Gastroesophageal sphincter (tissue), 4 donors: Measurements from ENCODE around the gene CCDC117. TPM values are rescaled to one million over a fixed set of nuclear protein-coding genes. Genes with fewer than 3 reads are reported as not detected.

Experiments
- ATAC-seq: fragments of 150-250 bp; one replicate; pipeline ENCODE4 v1.9.1; 2016; ENCODE audit warnings: mild to moderate bottlenecking, moderate library complexity
- H3K27ac ChIP-seq, 4 donors: fragments of 200-600 bp; sonication (generic) in 3 of 4; 1 replicate in 3 of 4; 2 replicates in 1 of 4; pipeline ENCODE4 v1.5.1; 2016 to 2019
- H3K27me3 ChIP-seq: fragments of 200-600 bp; sonication (generic); one replicate; pipeline ENCODE4 v1.5.1; 2019
- H3K36me3 ChIP-seq, 2 donors: fragments of 200-600 bp; sonication (generic); one replicate each; pipeline ENCODE4 v1.5.1; 2019; ENCODE audit warnings: control low read depth in 1 of 2
- H3K4me1 ChIP-seq, 3 donors: fragments of 200-600 bp; sonication (generic); 1 replicate in 2 of 3; 2 replicates in 1 of 3; pipeline ENCODE4 v1.5.1; 2016 to 2019; ENCODE audit warnings: control low read depth in 2 of 3
- H3K4me3 ChIP-seq, 2 donors: fragments of 200-600 bp; sonication (generic); one replicate each; pipeline ENCODE4 v1.5.1; 2019; ENCODE audit warnings: mild to moderate bottlenecking in 1 of 2, moderate library complexity in 1 of 2
- H3K9me3 ChIP-seq, 3 donors: fragments of 200-600 bp; sonication (generic); one replicate each; pipeline ENCODE4 v1.5.1; 2017 to 2019; ENCODE audit warnings: control low read depth in 2 of 3
- CTCF ChIP-seq, 4 experiments: fragments of 200-600 bp in 2 of 4; fragments of 450-650 bp in 2 of 4; sonication (generic) in 1 of 4; IDR thresholded peaks; one replicate each; pipeline ENCODE4 v1.5.1; 2017 to 2019; ENCODE audit warnings: antibody characterized with exemption in 4 of 4, mild to moderate bottlenecking in 2 of 4, moderate library complexity in 2 of 4
- EP300 ChIP-seq: sonication (generic); formaldehyde crosslinking; IDR thresholded peaks from one replicate; pipeline ENCODE4 v1.6.1; 2017; ENCODE audit warnings: antibody characterized with exemption, mild to moderate bottlenecking
- POLR2A ChIP-seq, 2 donors: fragments of 450-650 bp; IDR thresholded peaks; one replicate each; pipeline ENCODE4 v1.6.1; 2017; ENCODE audit warnings: antibody characterized with exemption in 2 of 2, mild to moderate bottlenecking in 2 of 2, moderate library complexity in 1 of 2
- POLR2AphosphoS5 ChIP-seq: sonication (generic); formaldehyde crosslinking; IDR thresholded peaks from one replicate; pipeline ENCODE4 v1.6.1; 2017; ENCODE audit warnings: antibody characterized with exemption
- WGBS, 2 donors: methylation state at CpG; one replicate each; pipeline ENCODE4 v1.1.5; 2018; ENCODE audit warnings: low coverage in 1 of 2; 5-methylcytosine and 5-hydroxymethylcytosine counted together
- total RNA-seq, 4 donors: library from RNA; depleted of rRNA; stranded (reverse); fragments of >200 nt; gene quantifications; one replicate each; pipeline ENCODE4 v1.1.0, GENCODE V29; 2016

The CCDC117 gene
- total RNA-seq, 4 donors from 2014 or later, result 23.2 to 34.2 (median 25.7) TPM

GRCh38 chr22:28791841-28792490, 19.5 kb downstream of the CCDC117 start:
- peaks cover 0 to 80% of the 10 kb centered on the region in 2 donors for H3K36me3 ChIP-seq
- WGBS, 2 donors, result 92 to 100% methylated on average over 1 to 2 of the region's 3 CpGs
- no peaks in the 10 kb centered on the region for H3K9me3 ChIP-seq
- ATAC-seq, result no peak
- no peak overlapping the region for H3K4me3 ChIP-seq
- H3K4me1 ChIP-seq, result peaks cover 0 to 34% (median 4%) of the 10 kb centered on the region in 3 donors
- H3K27me3 ChIP-seq, result no peaks in the 10 kb centered on the region
- H3K27ac ChIP-seq, result peak overlapping the region in 1 of 4 donors; percentile 19
- TF ChIP-seq POLR2A (IDR thresholded peaks at IDR 0.05), result no peak
- TF ChIP-seq CTCF (IDR thresholded peaks at IDR 0.05), result no peak
- TF ChIP-seq EP300, result no peak

- Histone ChIP-seq H3K4me1 (peaks cover 0 to 39% (median 10%) of the 10 kb centered on the region in 3 donors), H3K27ac (no peak overlapping the region), H3K36me3 (peaks cover 0 to 80% of the 10 kb centered on the region in 2 donors), H3K4me3 (no peak overlapping the region), H3K9me3 (no peaks in the 10 kb centered on the region), H3K27me3 (no peaks in the 10 kb centered on the region)
- TF ChIP-seq POLR2AphosphoS5, result no peak
- TF ChIP-seq POLR2A (IDR thresholded peaks at IDR 0.05), result no peak
- no peak for TF ChIP-seq CTCF (IDR thresholded peaks at IDR 0.05)
- TF ChIP-seq EP300, result no peak
- no peak for ATAC-seq
- WGBS, 2 donors, result 79 to 80% methylated on average over 5 to 7 of the region's 15 CpGs
Observed at GRCh38 chr22:28792491-28793383, 20.2 kb downstream of the CCDC117 start.

GRCh38 chr22:28793976-28794584, 21.6 kb downstream of the CCDC117 start:
- Histone ChIP-seq H3K36me3 (peaks cover 0 to 72% of the 10 kb centered on the region in 2 donors), H3K4me1 (peaks cover 0 to 42% (median 10%) of the 10 kb centered on the region in 3 donors), H3K9me3 (no peaks in the 10 kb centered on the region), H3K27ac (no peak overlapping the region), H3K4me3 (no peak overlapping the region), H3K27me3 (no peaks in the 10 kb centered on the region)
- WGBS, 2 donors, result 64 to 68% methylated on average over 4 of the region's 4 CpGs
- TF ChIP-seq EP300 (no peak), POLR2AphosphoS5 (no peak), CTCF (IDR thresholded peaks at IDR 0.05) (no peak), POLR2A (IDR thresholded peaks at IDR 0.05) (no peak)
- no peak for ATAC-seq

DNA sequence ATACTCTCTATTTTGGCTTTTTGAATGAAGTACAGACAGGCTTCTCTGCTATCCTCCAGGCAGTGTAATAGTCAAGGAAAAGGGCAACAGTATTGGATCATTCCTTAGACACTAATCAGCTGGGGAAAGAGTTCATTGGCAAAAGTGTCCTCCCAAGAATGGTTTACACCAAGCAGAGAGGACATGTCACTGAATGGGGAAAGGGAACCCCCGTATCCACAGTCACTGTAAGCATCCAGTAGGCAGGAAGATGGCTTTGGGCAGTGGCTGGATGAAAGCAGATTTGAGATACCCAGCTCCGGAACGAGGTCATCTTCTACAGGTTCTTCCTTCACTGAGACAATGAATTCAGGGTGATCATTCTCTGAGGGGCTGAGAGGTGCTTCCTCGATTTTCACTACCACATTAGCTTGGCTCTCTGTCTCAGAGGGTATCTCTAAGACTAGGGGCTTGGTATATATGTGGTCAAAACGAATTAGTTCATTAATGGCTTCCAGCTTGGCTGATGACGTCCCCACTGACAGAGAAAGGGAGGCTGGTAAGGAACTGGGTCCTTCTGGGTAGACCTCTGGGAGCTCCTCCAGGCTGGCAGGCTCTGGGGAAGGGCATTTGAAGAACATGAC, 22.7 kb downstream of the CCDC117 start:
- H3K4me1 ChIP-seq, result peaks cover 0 to 47% (median 10%) of the 10 kb centered on the region in 3 donors
- TF ChIP-seq POLR2AphosphoS5 (no peak), EP300 (no peak), POLR2A (IDR thresholded peaks at IDR 0.05) (no peak)
- no peaks in the 10 kb centered on the region for H3K9me3 ChIP-seq
- ATAC-seq, result no peak
- H3K4me3 ChIP-seq, result no peak overlapping the region
- H3K36me3 ChIP-seq, result peaks cover 0 to 63% of the 10 kb centered on the region in 2 donors
- H3K27ac ChIP-seq, result peak overlapping the region in 1 of 4 donors; percentile 10
- H3K27me3 ChIP-seq, result no peaks in the 10 kb centered on the region
- 40 to 76% methylated on average over 2 to 4 of the region's 6 CpGs for WGBS, 2 donors
